OCI-LY3 (cell line): Measurements from ENCODE around the gene TP63.

ENCODE experiments used
- EZH2phosphoT487 ChIP-seq: fragments of 200-600 bp; shearing (Covaris generic); IDR thresholded peaks from 2 replicates; pipeline ENCODE4 v1.6.1; 2018; ENCODE audit warnings: antibody characterized with exemption, mixed run types, low read depth
- TF ChIP-seq, protein P1 (sequence below): fragments of 200-600, 300-600 bp; sonication (generic); IDR thresholded peaks from 2 replicates; pipeline ENCODE4 v1.5.1; 2014; ENCODE audit warnings: antibody characterized with exemption, low read length, low read depth

DNA sequence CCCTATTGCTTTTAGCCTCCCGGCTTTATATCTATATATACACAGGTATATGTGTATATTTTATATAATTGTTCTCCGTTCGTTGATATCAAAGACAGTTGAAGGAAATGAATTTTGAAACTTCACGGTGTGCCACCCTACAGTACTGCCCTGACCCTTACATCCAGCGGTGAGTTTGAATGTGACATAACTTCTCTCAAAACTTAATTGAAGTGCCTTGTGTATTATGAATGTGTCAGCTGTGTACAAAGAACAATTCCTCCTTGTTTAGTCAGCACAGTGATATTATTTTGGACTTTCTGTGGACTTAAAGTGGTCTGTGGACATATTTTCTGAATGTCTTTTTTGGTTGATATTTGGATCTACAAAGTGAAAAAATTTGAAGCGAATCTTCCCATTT, 220 bp downstream of the TP63 start:
- TF ChIP-seq, protein P1, sequence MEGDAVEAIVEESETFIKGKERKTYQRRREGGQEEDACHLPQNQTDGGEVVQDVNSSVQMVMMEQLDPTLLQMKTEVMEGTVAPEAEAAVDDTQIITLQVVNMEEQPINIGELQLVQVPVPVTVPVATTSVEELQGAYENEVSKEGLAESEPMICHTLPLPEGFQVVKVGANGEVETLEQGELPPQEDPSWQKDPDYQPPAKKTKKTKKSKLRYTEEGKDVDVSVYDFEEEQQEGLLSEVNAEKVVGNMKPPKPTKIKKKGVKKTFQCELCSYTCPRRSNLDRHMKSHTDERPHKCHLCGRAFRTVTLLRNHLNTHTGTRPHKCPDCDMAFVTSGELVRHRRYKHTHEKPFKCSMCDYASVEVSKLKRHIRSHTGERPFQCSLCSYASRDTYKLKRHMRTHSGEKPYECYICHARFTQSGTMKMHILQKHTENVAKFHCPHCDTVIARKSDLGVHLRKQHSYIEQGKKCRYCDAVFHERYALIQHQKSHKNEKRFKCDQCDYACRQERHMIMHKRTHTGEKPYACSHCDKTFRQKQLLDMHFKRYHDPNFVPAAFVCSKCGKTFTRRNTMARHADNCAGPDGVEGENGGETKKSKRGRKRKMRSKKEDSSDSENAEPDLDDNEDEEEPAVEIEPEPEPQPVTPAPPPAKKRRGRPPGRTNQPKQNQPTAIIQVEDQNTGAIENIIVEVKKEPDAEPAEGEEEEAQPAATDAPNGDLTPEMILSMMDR: no peak
- TF ChIP-seq EZH2phosphoT487: no peak
